HCT116 (cell line): Measurements from ENCODE around the gene RPH3AL. TPM values are rescaled to one million over a fixed set of nuclear protein-coding genes. Genes with fewer than 3 reads are reported as not detected.

Experiments
- ATAC-seq: fragments of 200-7000 bp; cut with Tn5 transposase; 2 replicates; pipeline ENCODE4 v1.9.1; 2020; ENCODE audit warnings: mild to moderate bottlenecking, moderate library complexity
- BruUV-seq: library from RNA; stranded (reverse); fragments of 400-500 nt; replicated peaks from 2 replicates; lab custom pipeline; 2021; lab: Mats Ljungman, UMichigan
- CTCF ChIA-PET: fragments of 300-600 bp; sonication (Branson Sonifier 250); formaldehyde crosslinking; loops from one replicate; lab custom pipeline; 2021; ENCODE audit warnings: antibody characterized with exemption; lab: Charles Lee
- POLR2A ChIA-PET: fragments of 300-600, 350-600 bp; sonication (Branson Sonifier 250); formaldehyde crosslinking; loops from one replicate; lab custom pipeline; 2021; ENCODE audit warnings: antibody characterized with exemption; lab: Charles Lee
- RAD21 ChIA-PET, 2 experiments: fragments of 300-600 bp; sonication (Branson Sonifier 250); formaldehyde crosslinking; loops; one replicate each; lab custom pipeline; 2023; ENCODE audit warnings: low total read pairs in 2 of 2; ENCODE audit not compliant: uncharacterized antibody in 2 of 2, unreplicated experiment in 2 of 2, low non-redundant PET in 1 of 2; lab: Charles Lee
- DNase-seq: peaks from one replicate; pipeline ENCODE4 v3.0.0-alpha.2; 2010; ENCODE audit warnings: low read depth, low spot score
- H2AFZ ChIP-seq: fragments of 200-600 bp; shearing (Covaris generic), sonication (generic); 2 replicates; pipeline ENCODE4 v1.6.1; 2017; ENCODE audit warnings: low read depth, mixed run types, mixed read lengths, antibody characterized with exemption, low read length; ENCODE audit not compliant: poor library complexity, severe bottlenecking
- H3K27ac ChIP-seq: 2 replicates; pipeline ENCODE4 v1.5.1; 2012; ENCODE audit warnings: low read depth, low read length
- H3K27me3 ChIP-seq: fragments of 200-600 bp; sonication (generic); 2 replicates; pipeline ENCODE4 v1.6.1; 2016; ENCODE audit warnings: mixed run types, low read length, mixed read lengths; ENCODE audit not compliant: insufficient read depth
- H3K36me3 ChIP-seq, 2 experiments: fragments of 200-500 bp in 1 of 2; fragments of 200-600 bp in 1 of 2; sonication (Bioruptor generic) in 1 of 2; sonication (generic) in 1 of 2; 2 replicates each; pipeline versions ENCODE4 v1.5.1 to v1.6.1; 2014 to 2016; ENCODE audit warnings: low read length in 2 of 2, inconsistent platforms in 1 of 2, mixed read lengths in 1 of 2, mixed run types in 1 of 2; ENCODE audit not compliant: insufficient read depth in 2 of 2, control insufficient read depth in 1 of 2
- H3K4me1 ChIP-seq, 2 experiments: fragments of 200-600 bp in 1 of 2; sonication (generic) in 1 of 2; 2 replicates each; pipeline versions ENCODE4 v1.5.1 to v1.6.1; 2012 to 2017; ENCODE audit warnings: low read length in 2 of 2, inconsistent platforms in 1 of 2, mild to moderate bottlenecking in 1 of 2, mixed read lengths in 1 of 2, mixed run types in 1 of 2, moderate library complexity in 1 of 2; ENCODE audit not compliant: insufficient read depth in 2 of 2, control insufficient read depth in 1 of 2
- H3K4me2 ChIP-seq: fragments of 200-600 bp; sonication (generic); 2 replicates; pipeline ENCODE4 v1.6.1; 2017; ENCODE audit warnings: mixed run types, low read length, mixed read lengths
- H3K4me3 ChIP-seq, 2 experiments: fragments of 200-600 bp in 1 of 2; sonication (generic) in 1 of 2; replicated peaks in 1 of 2; 2 replicates each; pipeline ENCODE4 v1.5.1; 2011 to 2016; ENCODE audit warnings: low read length in 2 of 2, control low read depth in 1 of 2, low read depth in 1 of 2, mild to moderate bottlenecking in 1 of 2, mixed read lengths in 1 of 2, mixed run types in 1 of 2
- H3K79me2 ChIP-seq: fragments of 200-600 bp; sonication (generic); 2 replicates; pipeline ENCODE4 v1.6.1; 2017; ENCODE audit warnings: mild to moderate bottlenecking, mixed run types, low read length, moderate library complexity, mixed read lengths; ENCODE audit not compliant: insufficient read depth
- H3K9ac ChIP-seq: fragments of 200-600 bp; sonication (generic); 2 replicates; pipeline ENCODE4 v1.6.1; 2016; ENCODE audit warnings: low read length, mixed read lengths
- H3K9me2 ChIP-seq: fragments of 200-600 bp; sonication (generic), shearing (Covaris generic); 2 replicates; pipeline ENCODE4 v1.6.1; 2017; ENCODE audit warnings: mixed run types, mild to moderate bottlenecking, moderate library complexity; ENCODE audit not compliant: insufficient read depth
- H3K9me3 ChIP-seq, 2 experiments: fragments of 200-500 bp in 1 of 2; fragments of 200-600 bp in 1 of 2; sonication (Bioruptor generic) in 1 of 2; sonication (generic) in 1 of 2; 2 replicates each; pipeline ENCODE4 v1.6.1; 2014 to 2017; ENCODE audit warnings: low read length in 2 of 2, mixed read lengths in 2 of 2, inconsistent platforms in 1 of 2, low read depth in 1 of 2, mild to moderate bottlenecking in 1 of 2, mixed run types in 1 of 2, moderate library complexity in 1 of 2; ENCODE audit not compliant: control insufficient read depth in 1 of 2, insufficient read depth in 1 of 2
- H4K20me1 ChIP-seq: fragments of 200-600 bp; sonication (generic), shearing (Covaris generic); 2 replicates; pipeline ENCODE4 v1.6.1; 2017; ENCODE audit warnings: mixed run types, mild to moderate bottlenecking, moderate library complexity; ENCODE audit not compliant: insufficient read depth
- CBX3 ChIP-seq: IDR thresholded peaks from 2 replicates; pipeline ENCODE4 v1.6.1; 2012; ENCODE audit warnings: low read depth
- CEBPB ChIP-seq: IDR thresholded peaks from 2 replicates; pipeline ENCODE4 v1.6.1; 2012; ENCODE audit warnings: low read depth
- EGR1 ChIP-seq: IDR thresholded peaks from 2 replicates; pipeline ENCODE4 v1.6.1; 2012; ENCODE audit warnings: low read depth
- EZH2 ChIP-seq: fragments of 200-600 bp; sonication (generic); IDR thresholded peaks from 2 replicates; pipeline ENCODE4 v1.6.1; 2017; ENCODE audit warnings: antibody characterized with exemption, mixed run types
- EZH2phosphoT487 ChIP-seq: fragments of 200-600 bp; IDR thresholded peaks from 2 replicates; pipeline ENCODE4 v1.6.1; 2018; ENCODE audit warnings: antibody characterized with exemption, borderline replicate concordance
- FOSL1 ChIP-seq: IDR thresholded peaks from 2 replicates; pipeline ENCODE4 v1.6.1; 2012; ENCODE audit warnings: low read depth
- MAX ChIP-seq: IDR thresholded peaks from 2 replicates; pipeline ENCODE4 v1.6.1; 2012
- RAD21 ChIP-seq: IDR thresholded peaks from 2 replicates; pipeline ENCODE4 v1.6.1; 2012; ENCODE audit warnings: low read depth, mild to moderate bottlenecking
- REST ChIP-seq: IDR thresholded peaks from 2 replicates; pipeline ENCODE4 v1.6.1; 2012; ENCODE audit warnings: low read depth
- SIN3A ChIP-seq: IDR thresholded peaks from 2 replicates; pipeline ENCODE4 v1.6.1; 2012; ENCODE audit warnings: low read depth
- YY1 ChIP-seq: IDR thresholded peaks from 2 replicates; pipeline ENCODE4 v1.6.1; 2011; ENCODE audit warnings: low read length, low read depth, moderate library complexity, mild to moderate bottlenecking; ENCODE audit not compliant: insufficient replicate concordance; ENCODE audit errors: extremely low read depth
- ZBTB33 ChIP-seq: IDR thresholded peaks from 2 replicates; pipeline ENCODE4 v1.6.1; 2011; ENCODE audit warnings: mild to moderate bottlenecking, low read length, moderate library complexity; ENCODE audit not compliant: insufficient replicate concordance; ENCODE audit errors: extremely low read depth
- ZNF274 ChIP-seq: fragments of 200-500 bp; sonication (Bioruptor generic); IDR thresholded peaks from 2 replicates; pipeline ENCODE4 v1.6.1; 2014; ENCODE audit warnings: mild to moderate bottlenecking, low read depth, low read length, inconsistent platforms
- intact Hi-C: fragments of 100-400 bp; cut with micrococcal nuclease; formaldehyde crosslinking; loops from 2 replicates; pipeline ENCODE4 v1.10.0; 2022
- total RNA-seq: library from RNA; stranded (reverse); gene quantifications from one replicate; pipeline ENCODE4 v1.2.1, GENCODE V29; 2021; ENCODE audit not compliant: unreplicated experiment

Gene RPH3AL
- total RNA-seq, 1 experiment from 2014 or later: 17.0 TPM

- ChIA-PET RAD21 (no interaction called here), POLR2A (no interaction called here)
- ATAC-seq: no peak
- Histone ChIP-seq H3K79me2 (peaks cover 6% of the 10 kb centered on the region; the same call in 1 of the 2 replicates), H3K27me3 (no peaks in the 10 kb centered on the region), H2AFZ (no peak overlapping the region)
- intact Hi-C loops: no loop called here
- no peak for DNase-seq
- TF ChIP-seq CEBPB (no peak), FOSL1 (no peak), EZH2 (no peak), EZH2phosphoT487 (no peak), MAX (no peak), SIN3A (no peak), CBX3 (no peak), EGR1 (no peak), ZNF274 (no peak), RAD21 (no peak), YY1 (no peak), ZBTB33 (no peak), REST (no peak)
- TF ChIP-seq, all 23 proteins: peak for 0
- Histone ChIP-seq H3K4me2 (no peak overlapping the region), H4K20me1 (no peaks in the 10 kb centered on the region), H3K9me3 (no peaks in the 10 kb centered on the region), H3K27ac (no peak overlapping the region), H3K9ac (no peak overlapping the region), H3K9me2 (no peaks in the 10 kb centered on the region), H3K4me3 (no peak overlapping the region), H3K36me3 (no peaks in the 10 kb centered on the region), H3K4me1 (peaks cover 0 to 4% of the 10 kb centered on the region in 2 experiments; a peak in 1 of 4 replicates)
- BruUV-seq: no TSS peak
- CTCF ChIA-PET: no interaction called here
Observed at GRCh38 chr17:172401-172800, 180.2 kb downstream of the RPH3AL start.
